K562 (cell line): Measurements from ENCODE around the gene ATP5F1D. TPM values are rescaled to one million over a fixed set of nuclear protein-coding genes. Genes with fewer than 3 reads are reported as not detected.

Source experiments
- CREB3L1 ChIP-seq: fragments of 450-650 bp; IDR thresholded peaks from 2 replicates; pipeline ENCODE4 v1.6.1; 2014; ENCODE audit warnings: low read depth, mild to moderate bottlenecking, moderate library complexity, borderline replicate concordance
- ELF4 ChIP-seq: fragments of 450-650 bp; formaldehyde crosslinking; IDR thresholded peaks from 2 replicates; pipeline ENCODE4 v1.4.0; 2022; ENCODE audit warnings: missing genetic modification characterization
- EP300 ChIP-seq: IDR thresholded peaks from 2 replicates; pipeline ENCODE4 v1.6.1; 2012; ENCODE audit warnings: low read length, improper control_type of control experiment
- FOXP4 ChIP-seq: sonication (generic); formaldehyde crosslinking; IDR thresholded peaks from 2 replicates; pipeline ENCODE4 v1.8.0; 2022; ENCODE audit warnings: mild to moderate bottlenecking, missing genetic modification reagents, borderline replicate concordance
- GATAD2B ChIP-seq: fragments of 450-650 bp; IDR thresholded peaks from 2 replicates; pipeline ENCODE4 v1.6.1; 2017; ENCODE audit warnings: mild to moderate bottlenecking, borderline replicate concordance
- IRF9 ChIP-seq: fragments of 450-650 bp; IDR thresholded peaks from 2 replicates; pipeline ENCODE4 v1.6.1; 2016; ENCODE audit warnings: missing biosample characterization, missing genetic modification characterization
- MTA2 ChIP-seq: fragments of 450-650 bp; IDR thresholded peaks from 2 replicates; pipeline ENCODE4 v1.6.1; 2016; ENCODE audit warnings: low read depth
- NR2C2 ChIP-seq, 2 experiments: fragments of 200-800 bp in 1 of 2; sonication (Bioruptor generic) in 1 of 2; sonication (generic) in 1 of 2; formaldehyde crosslinking in 1 of 2; IDR thresholded peaks; 2 replicates each; pipeline versions ENCODE4 v1.6.1 to v1.8.0; 2016 to 2022; ENCODE audit warnings: mild to moderate bottlenecking in 1 of 2, missing compliant biosample characterization in 1 of 2, missing genetic modification characterization in 1 of 2, missing genetic modification reagents in 1 of 2
- PBX2 ChIP-seq, 2 experiments: IDR thresholded peaks in 1 of 2; conservative IDR thresholded peaks in 1 of 2; 2 replicates each; pipeline ENCODE4 v1.6.1; 2016; ENCODE audit warnings: low read depth in 2 of 2, mild to moderate bottlenecking in 1 of 2, missing compliant biosample characterization in 1 of 2, missing genetic modification characterization in 1 of 2, moderate library complexity in 1 of 2
- PHB2 ChIP-seq: fragments of 450-650 bp; IDR thresholded peaks from 2 replicates; pipeline ENCODE4 v1.6.1; 2017; ENCODE audit warnings: low read depth
- PREB ChIP-seq: sonication (generic); formaldehyde crosslinking; IDR thresholded peaks from 2 replicates; pipeline ENCODE4 v1.8.1; 2023; ENCODE audit warnings: mild to moderate bottlenecking, missing genetic modification reagents
- SIX5 ChIP-seq, 2 experiments: IDR thresholded peaks; 2 replicates each; pipeline ENCODE4 v1.6.1; 2011; ENCODE audit warnings: low read length in 2 of 2, borderline replicate concordance in 1 of 2, low read depth in 1 of 2, mild to moderate bottlenecking in 1 of 2, moderate library complexity in 1 of 2; ENCODE audit not compliant: insufficient read depth in 1 of 2
- SP1 ChIP-seq: sonication (generic); formaldehyde crosslinking; IDR thresholded peaks from 2 replicates; pipeline ENCODE4 v1.8.1; 2022; ENCODE audit warnings: mild to moderate bottlenecking, missing genetic modification reagents
- SRSF3 ChIP-seq: fragments of 200-400 bp; formaldehyde crosslinking; IDR thresholded peaks from 2 replicates; pipeline ENCODE4 v1.6.1; 2016; ENCODE audit warnings: mild to moderate bottlenecking, low read length, moderate library complexity; ENCODE audit not compliant: insufficient read depth
- SUPT5H ChIP-seq: fragments of 450-650 bp; IDR thresholded peaks from 2 replicates; pipeline ENCODE4 v1.6.1; 2016
- ZNF134 ChIP-seq: fragments of 250-450 bp; sonication (Bioruptor Pico); conservative IDR thresholded peaks from 2 replicates; pipeline ENCODE4 v1.4.0; 2020
- ZNF41 ChIP-seq: fragments of 250-450 bp; sonication (Bioruptor Pico); conservative IDR thresholded peaks from 2 replicates; pipeline ENCODE4 v1.4.0; 2020; ENCODE audit warnings: mild to moderate bottlenecking
- ZNF444 ChIP-seq: fragments of 250-450 bp; sonication (Bioruptor Pico); IDR thresholded peaks from 2 replicates; pipeline ENCODE4 v1.4.0; 2020; ENCODE audit warnings: mild to moderate bottlenecking, moderate library complexity
- ZNF551 ChIP-seq: fragments of 250-450 bp; sonication (Bioruptor Pico); IDR thresholded peaks from 2 replicates; pipeline ENCODE4 v1.5.0; 2021; ENCODE audit warnings: mild to moderate bottlenecking, moderate library complexity
- polyA plus RNA-seq, 8 experiments: library from polyadenylated mRNA; depleted of rRNA in 4 of 8; stranded (reverse) in 5 of 8; unstranded in 3 of 8; fragments of >200 nt; fragmentation: Nextera tagmentation in 2 of 8; fragmentation: Illumina TruSeq in 1 of 8; extraction: Ambion mirVana in 2 of 8; extraction: Trizol in 1 of 8; gene quantifications; 2 replicates each; pipeline versions ENCODE4 v1.2.1 to v1.2.3, GENCODE V29; 2011 to 2014; ENCODE audit warnings: inconsistent platforms in 1 of 8, missing spikeins in 1 of 8
- total RNA-seq, 7 experiments: library from RNA; depleted of rRNA in 6 of 7; stranded (reverse); fragments of >200 nt in 6 of 7; fragmentation: Illumina TruSeq in 2 of 7; extraction: Trizol in 2 of 7; gene quantifications; 2 replicates each; pipeline versions ENCODE4 v1.2.1 to v1.2.3, GENCODE V29; 2011 to 2021; ENCODE audit warnings: low replicate concordance in 1 of 7

ATP5F1D gene
- total and polyA plus RNA-seq, 9 of the 15 experiments (the other 6 are each of a cell fraction or from before 2014, with no cell fraction given) = 3.9 to 409 (median 36.8) TPM

- no peak for TF ChIP-seq PREB (CRISPR knock-in tag)
- 0 out of 2 replicates have a peak, but pooled peaks have one; percentile 16 for TF ChIP-seq FOXP4 (CRISPR knock-in tag)
- no peak for TF ChIP-seq IRF9 (tag)
- no peak for TF ChIP-seq ZNF551 (CRISPR knock-in tag)
- TF ChIP-seq ZNF41 (CRISPR knock-in tag) = no peak
- 0 out of 2 replicates have a peak, but pooled peaks have one; percentile 40 for TF ChIP-seq GATAD2B
- TF ChIP-seq ELF4 (CRISPR knock-in tag) = no peak
- no peak for TF ChIP-seq EP300
- TF ChIP-seq ZNF134 (CRISPR knock-in tag) = no peak
- no peak for TF ChIP-seq NR2C2 (CRISPR knock-in tag; IDR thresholded peaks at IDR 0.05)
- TF ChIP-seq NR2C2 (tag; IDR thresholded peaks at IDR 0.05) = no peak
- TF ChIP-seq PBX2 (CRISPR knock-in tag; IDR thresholded peaks at IDR 0.05; ENCODE audit: low read depth) = no peak
- no peak for TF ChIP-seq PBX2 (tag; conservative IDR thresholded peaks at IDR 0.05; ENCODE audit: low read depth)
- no peak for TF ChIP-seq ZNF444
- 0 out of 2 replicates have a peak, but pooled peaks have one; percentile 22 for TF ChIP-seq CREB3L1
- no peak for TF ChIP-seq SUPT5H
- TF ChIP-seq SIX5 (IDR thresholded peaks at IDR 0.05; ENCODE audit: borderline replicate concordance in 1 of 2, insufficient read depth in 1 of 2, low read depth in 1 of 2, low read length in 2 of 2) = no peak
- TF ChIP-seq PHB2 = no peak
- no peak for TF ChIP-seq MTA2
- no peak for TF ChIP-seq SRSF3
- TF ChIP-seq SP1 (CRISPR knock-in tag) = no peak
These were observed 24.1 kb downstream of the ATP5F1D start (continued) for GRCh38 chr19:1265615-1266128.
